ENCODE measurements around the gene NDUFS6. TPM values are rescaled to one million over a fixed set of nuclear protein-coding genes. Genes with fewer than 3 reads are reported as not detected.

The NDUFS6 gene
- total and polyA plus RNA-seq, 2 experiments from 2014 or later = 141 to 371 TPM

GRCh38 chr5:1767524-1768282 is 33.5 kb upstream of the NDUFS6 start:
- no peak for TF ChIP-seq CTCF (IDR thresholded peaks at IDR 0.05; ENCODE audit: low read depth, low read length)
- no peaks in the 10 kb centered on the region for H3K9me3 ChIP-seq (ENCODE audit: low read depth)
- no peak overlapping the region for H3K27ac ChIP-seq

DNA sequence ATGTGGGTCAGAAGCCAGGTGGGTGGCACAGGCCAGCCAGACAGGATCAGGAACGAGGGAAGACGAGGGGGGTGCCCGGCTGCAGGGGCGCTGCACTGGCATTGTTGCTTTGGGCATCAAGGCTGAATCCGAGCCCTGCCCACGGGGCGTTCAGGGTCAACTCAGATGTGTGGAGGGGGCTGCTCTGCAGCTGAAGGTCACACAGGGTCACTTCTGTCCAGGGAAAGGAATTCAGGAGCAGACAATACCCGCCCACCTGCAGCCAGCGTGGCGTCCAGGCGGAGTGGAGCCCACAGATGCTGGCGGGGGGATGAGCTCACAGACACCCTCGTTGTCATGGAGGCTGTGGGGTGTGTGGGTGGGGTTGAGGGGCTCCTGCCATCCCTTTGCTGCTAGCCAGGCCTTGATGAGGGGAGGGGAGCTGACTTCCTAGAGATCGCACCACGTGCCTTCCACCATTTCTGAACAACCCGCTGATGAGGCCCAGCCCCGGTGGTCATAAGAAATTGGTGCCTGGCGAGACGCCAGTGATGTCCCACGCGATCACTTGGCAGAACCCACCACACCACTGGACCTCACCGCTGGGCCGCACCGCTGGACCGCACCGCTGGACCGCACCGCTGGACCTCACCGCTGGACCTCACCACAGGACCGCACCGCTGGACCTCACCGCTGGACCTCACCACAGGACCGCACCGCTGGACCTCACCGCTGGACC is 32.8 kb upstream of the NDUFS6 start:
- Histone ChIP-seq H3K36me3 (no peaks in the 10 kb centered on the region), H3K27me3 (no peaks in the 10 kb centered on the region), H3K9me3 (ENCODE audit: low read depth) (no peaks in the 10 kb centered on the region), H3K27ac (no peak overlapping the region), H3K4me1 (ENCODE audit: low read depth) (peaks cover 4% of the 10 kb centered on the region), H3K4me3 (no peak overlapping the region)
- TF ChIP-seq CTCF (IDR thresholded peaks at IDR 0.05; ENCODE audit: low read depth, low read length) = no peak
- no peak for DNase-seq (ENCODE audit: low read depth in 1 of 2, low spot score in 1 of 2)

More at GRCh38 chr5:1767524-1768282, 33.5 kb upstream of the NDUFS6 start:
- no peak for DNase-seq (ENCODE audit: low read depth in 1 of 2, low spot score in 1 of 2)
- Histone ChIP-seq H3K4me3 (no peak overlapping the region), H3K4me1 (ENCODE audit: low read depth) (no peaks in the 10 kb centered on the region), H3K36me3 (no peaks in the 10 kb centered on the region), H3K27me3 (no peaks in the 10 kb centered on the region)

DNA sequence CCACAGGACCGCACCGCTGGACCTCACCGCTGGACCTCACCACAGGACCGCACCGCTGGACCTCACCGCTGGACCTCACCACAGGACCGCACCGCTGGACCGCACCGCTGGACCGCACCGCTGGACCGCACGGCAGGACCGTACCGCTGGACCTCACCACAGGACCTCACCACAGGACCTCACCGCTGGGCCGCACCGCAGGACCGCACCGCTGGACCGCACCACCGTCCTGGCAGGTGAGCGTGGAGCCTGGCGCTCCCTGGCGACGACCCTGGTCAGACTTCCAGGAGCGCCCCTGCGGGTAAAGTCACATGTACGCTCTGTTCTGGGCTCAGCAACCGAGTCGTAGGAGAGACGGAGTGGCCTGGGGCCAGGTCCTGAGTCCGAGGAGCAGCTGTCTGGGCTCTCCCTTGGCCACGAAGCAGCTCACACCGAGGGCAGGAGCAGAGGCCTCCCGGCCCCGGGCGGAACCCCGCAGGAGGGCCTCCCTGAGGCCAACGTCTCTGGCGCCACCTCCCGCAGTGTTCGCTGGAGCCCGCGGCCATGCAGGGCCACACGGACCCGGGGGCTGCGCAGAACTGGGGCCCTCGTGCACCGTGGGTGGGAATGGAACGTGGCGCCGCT is 32.1 kb upstream of the NDUFS6 start:
- Histone ChIP-seq H3K27me3 (no peaks in the 10 kb centered on the region), H3K9me3 (ENCODE audit: low read depth) (no peaks in the 10 kb centered on the region), H3K4me1 (ENCODE audit: low read depth) (peaks cover 4% of the 10 kb centered on the region), H3K36me3 (no peaks in the 10 kb centered on the region), H3K27ac (no peak overlapping the region), H3K4me3 (no peak overlapping the region)
- DNase-seq (ENCODE audit: low read depth in 1 of 2, low spot score in 1 of 2) = no peak
- no peak for TF ChIP-seq CTCF (IDR thresholded peaks at IDR 0.05; ENCODE audit: low read depth, low read length)

DNA sequence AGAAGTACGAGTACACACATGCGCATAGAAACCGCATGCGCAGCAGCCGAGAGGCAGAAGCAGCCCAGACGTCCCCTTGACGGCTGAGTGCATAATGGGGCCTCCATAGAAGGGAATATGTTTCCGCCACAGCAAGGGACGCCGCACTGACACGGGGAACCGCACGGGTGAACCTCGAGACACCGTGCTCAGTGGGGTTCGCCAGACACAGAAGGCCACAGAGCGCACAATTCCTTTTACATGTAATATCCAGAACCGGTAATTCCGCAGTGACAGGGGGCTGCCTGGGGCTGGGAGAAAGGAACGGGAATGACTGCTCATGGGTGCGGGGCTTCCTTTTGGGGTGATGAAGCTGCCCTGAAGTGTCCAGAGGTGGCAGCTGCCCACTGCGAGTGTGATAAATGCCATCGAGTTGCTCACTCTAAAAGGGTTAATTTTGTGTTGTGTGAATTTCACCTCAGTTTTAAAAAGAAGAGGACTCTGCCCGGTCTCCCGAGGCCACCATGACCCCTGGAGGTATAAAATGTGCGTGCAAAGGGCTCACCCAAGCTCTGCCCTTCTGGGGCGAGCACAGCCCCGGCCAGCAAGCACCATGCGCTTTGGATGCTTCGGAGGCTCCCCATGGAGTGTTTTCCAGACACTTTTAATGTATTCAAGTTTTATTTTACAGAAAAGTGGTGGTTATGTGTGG is 31.3 kb upstream of the NDUFS6 start:
- no peaks in the 10 kb centered on the region for H3K27me3 ChIP-seq
- no peaks in the 10 kb centered on the region for H3K36me3 ChIP-seq
- no peak overlapping the region for H3K4me3 ChIP-seq
- TF ChIP-seq CTCF (IDR thresholded peaks at IDR 0.05; ENCODE audit: low read depth, low read length) = no peak
- peaks cover 4% of the 10 kb centered on the region for H3K4me1 ChIP-seq (ENCODE audit: low read depth)
- H3K9me3 ChIP-seq (ENCODE audit: low read depth) = no peaks in the 10 kb centered on the region
- no peak for DNase-seq (ENCODE audit: low read depth in 1 of 2, low spot score in 1 of 2)
- no peak overlapping the region for H3K27ac ChIP-seq

DNA sequence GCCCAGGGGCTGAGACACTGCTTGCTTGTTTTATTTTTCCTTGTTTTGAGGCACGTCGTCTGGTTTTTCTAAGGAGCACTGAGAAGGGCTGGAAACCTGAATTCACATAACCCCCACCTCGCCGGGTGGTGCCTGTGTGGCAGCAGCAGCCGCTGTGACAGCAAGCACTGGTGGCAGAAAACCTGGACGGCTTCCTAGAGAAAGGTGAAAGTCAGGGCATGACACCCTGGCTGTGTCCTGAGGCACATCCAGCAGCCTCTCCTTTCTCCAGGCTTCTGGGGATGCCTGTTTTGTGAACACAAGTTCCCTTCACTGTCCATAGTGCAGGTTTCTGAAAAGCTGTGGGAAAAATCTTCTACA is 30.8 kb upstream of the NDUFS6 start:
- peaks cover 4% of the 10 kb centered on the region for H3K4me1 ChIP-seq (ENCODE audit: low read depth)
- no peaks in the 10 kb centered on the region for H3K36me3 ChIP-seq
- TF ChIP-seq CTCF (IDR thresholded peaks at IDR 0.05; ENCODE audit: low read depth, low read length) = no peak
- no peaks in the 10 kb centered on the region for H3K27me3 ChIP-seq
- H3K27ac ChIP-seq = no peak overlapping the region
- no peak for DNase-seq (ENCODE audit: low read depth in 1 of 2, low spot score in 1 of 2)
- no peak overlapping the region for H3K4me3 ChIP-seq
- no peaks in the 10 kb centered on the region for H3K9me3 ChIP-seq (ENCODE audit: low read depth)

Data from cardiac muscle cell (in vitro differentiated cells and primary cell).